A549 (cell line): ENCODE results near the gene PIP4K2A.

Experiments used
- EHMT2 ChIP-seq: fragments of 200-600 bp; sonication (generic); IDR thresholded peaks from 2 replicates; pipeline ENCODE4 v1.6.1; 2016; ENCODE audit warnings: antibody characterized with exemption, low read depth, mild to moderate bottlenecking, moderate library complexity
- HDAC2 ChIP-seq: fragments of 200-600 bp; sonication (generic); IDR thresholded peaks from 2 replicates; pipeline ENCODE4 v1.6.1; 2016
- JUN ChIP-seq, 2 experiments: fragments of >200 bp; sonication (Bioruptor Twin); formaldehyde crosslinking; IDR thresholded peaks; 2 replicates in 1 of 2; 3 replicates in 1 of 2; pipeline ENCODE4 v1.6.1; 2016 to 2017
- JUNB ChIP-seq: fragments of >200 bp; sonication (Bioruptor Twin); formaldehyde crosslinking; IDR thresholded peaks from 2 replicates; pipeline ENCODE4 v1.6.1; 2016
- MAZ ChIP-seq: fragments of 150-350 bp; IDR thresholded peaks from 2 replicates; pipeline ENCODE4 v1.6.1; 2014; ENCODE audit warnings: antibody characterized with exemption, low read depth, low read length, borderline replicate concordance
- MYC ChIP-seq: IDR thresholded peaks from 2 replicates; pipeline ENCODE4 v1.6.1; 2012; ENCODE audit warnings: mild to moderate bottlenecking, inconsistent platforms, low read length, improper control_type of control experiment, borderline replicate concordance
- POLR2A ChIP-seq: IDR thresholded peaks from 2 replicates; pipeline ENCODE4 v1.6.1; 2012; ENCODE audit warnings: mild to moderate bottlenecking, low read length
- RFX5 ChIP-seq: fragments of 450-650 bp; IDR thresholded peaks from 2 replicates; pipeline ENCODE4 v1.7.1; 2014; ENCODE audit warnings: antibody characterized with exemption, mild to moderate bottlenecking, moderate library complexity
- TF ChIP-seq, protein P1 (sequence below): fragments of >200 bp; sonication (Bioruptor Twin); formaldehyde crosslinking; IDR thresholded peaks from 3 replicates; pipeline ENCODE4 v1.5.1; 2016
- TF ChIP-seq, protein P2 (sequence below): fragments of 450-650 bp; IDR thresholded peaks from 2 replicates; pipeline ENCODE4 v1.6.1; 2014; ENCODE audit warnings: antibody characterized with exemption
- TF ChIP-seq, protein P3 (sequence below): fragments of 200-600 bp; sonication (generic); IDR thresholded peaks from 2 replicates; pipeline ENCODE4 v1.6.1; 2016; ENCODE audit warnings: antibody characterized with exemption, mild to moderate bottlenecking, moderate library complexity
- TF ChIP-seq, protein P4 (sequence below): IDR thresholded peaks from 2 replicates; pipeline ENCODE4 v1.6.1; 2012

DNA sequence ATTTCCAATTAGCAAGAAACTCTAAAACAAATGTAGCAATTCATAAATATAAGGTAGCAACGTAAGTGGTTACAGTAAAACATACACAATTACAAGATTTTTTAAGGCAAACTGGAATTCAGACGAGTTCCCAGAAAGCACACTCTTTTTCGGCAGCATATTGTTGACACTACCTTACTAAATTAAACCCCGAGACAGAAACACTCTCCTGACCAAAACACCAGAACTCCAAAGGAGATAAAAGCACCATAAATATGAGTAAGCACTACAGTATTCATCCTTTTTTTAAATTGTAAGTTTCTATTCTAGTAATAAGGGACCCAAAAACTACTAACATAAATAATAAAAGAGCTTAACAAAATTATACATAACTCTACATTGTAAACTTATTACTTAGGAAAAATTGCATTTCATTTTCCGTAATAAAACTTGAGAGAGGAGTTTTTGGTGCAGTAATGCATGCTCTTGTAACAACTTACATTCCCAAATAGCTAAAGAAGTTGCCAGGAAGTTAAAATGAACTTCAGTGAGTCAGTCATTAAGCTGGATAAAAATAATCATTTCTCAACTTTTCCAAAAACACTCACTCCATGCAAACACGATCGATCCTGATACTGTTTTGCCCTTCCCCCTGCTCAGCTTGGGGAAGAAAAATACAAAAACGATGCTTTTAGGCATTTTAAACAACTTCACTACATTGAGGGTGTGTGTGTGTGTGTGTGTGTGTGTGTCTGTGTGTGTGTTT is 2.0 kb downstream of the PIP4K2A start:
- TF ChIP-seq, protein P1, sequence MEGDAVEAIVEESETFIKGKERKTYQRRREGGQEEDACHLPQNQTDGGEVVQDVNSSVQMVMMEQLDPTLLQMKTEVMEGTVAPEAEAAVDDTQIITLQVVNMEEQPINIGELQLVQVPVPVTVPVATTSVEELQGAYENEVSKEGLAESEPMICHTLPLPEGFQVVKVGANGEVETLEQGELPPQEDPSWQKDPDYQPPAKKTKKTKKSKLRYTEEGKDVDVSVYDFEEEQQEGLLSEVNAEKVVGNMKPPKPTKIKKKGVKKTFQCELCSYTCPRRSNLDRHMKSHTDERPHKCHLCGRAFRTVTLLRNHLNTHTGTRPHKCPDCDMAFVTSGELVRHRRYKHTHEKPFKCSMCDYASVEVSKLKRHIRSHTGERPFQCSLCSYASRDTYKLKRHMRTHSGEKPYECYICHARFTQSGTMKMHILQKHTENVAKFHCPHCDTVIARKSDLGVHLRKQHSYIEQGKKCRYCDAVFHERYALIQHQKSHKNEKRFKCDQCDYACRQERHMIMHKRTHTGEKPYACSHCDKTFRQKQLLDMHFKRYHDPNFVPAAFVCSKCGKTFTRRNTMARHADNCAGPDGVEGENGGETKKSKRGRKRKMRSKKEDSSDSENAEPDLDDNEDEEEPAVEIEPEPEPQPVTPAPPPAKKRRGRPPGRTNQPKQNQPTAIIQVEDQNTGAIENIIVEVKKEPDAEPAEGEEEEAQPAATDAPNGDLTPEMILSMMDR: no peak
- TF ChIP-seq, protein P2, sequence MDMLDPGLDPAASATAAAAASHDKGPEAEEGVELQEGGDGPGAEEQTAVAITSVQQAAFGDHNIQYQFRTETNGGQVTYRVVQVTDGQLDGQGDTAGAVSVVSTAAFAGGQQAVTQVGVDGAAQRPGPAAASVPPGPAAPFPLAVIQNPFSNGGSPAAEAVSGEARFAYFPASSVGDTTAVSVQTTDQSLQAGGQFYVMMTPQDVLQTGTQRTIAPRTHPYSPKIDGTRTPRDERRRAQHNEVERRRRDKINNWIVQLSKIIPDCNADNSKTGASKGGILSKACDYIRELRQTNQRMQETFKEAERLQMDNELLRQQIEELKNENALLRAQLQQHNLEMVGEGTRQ: no peak
- TF ChIP-seq EHMT2: no peak
- TF ChIP-seq, protein P3, sequence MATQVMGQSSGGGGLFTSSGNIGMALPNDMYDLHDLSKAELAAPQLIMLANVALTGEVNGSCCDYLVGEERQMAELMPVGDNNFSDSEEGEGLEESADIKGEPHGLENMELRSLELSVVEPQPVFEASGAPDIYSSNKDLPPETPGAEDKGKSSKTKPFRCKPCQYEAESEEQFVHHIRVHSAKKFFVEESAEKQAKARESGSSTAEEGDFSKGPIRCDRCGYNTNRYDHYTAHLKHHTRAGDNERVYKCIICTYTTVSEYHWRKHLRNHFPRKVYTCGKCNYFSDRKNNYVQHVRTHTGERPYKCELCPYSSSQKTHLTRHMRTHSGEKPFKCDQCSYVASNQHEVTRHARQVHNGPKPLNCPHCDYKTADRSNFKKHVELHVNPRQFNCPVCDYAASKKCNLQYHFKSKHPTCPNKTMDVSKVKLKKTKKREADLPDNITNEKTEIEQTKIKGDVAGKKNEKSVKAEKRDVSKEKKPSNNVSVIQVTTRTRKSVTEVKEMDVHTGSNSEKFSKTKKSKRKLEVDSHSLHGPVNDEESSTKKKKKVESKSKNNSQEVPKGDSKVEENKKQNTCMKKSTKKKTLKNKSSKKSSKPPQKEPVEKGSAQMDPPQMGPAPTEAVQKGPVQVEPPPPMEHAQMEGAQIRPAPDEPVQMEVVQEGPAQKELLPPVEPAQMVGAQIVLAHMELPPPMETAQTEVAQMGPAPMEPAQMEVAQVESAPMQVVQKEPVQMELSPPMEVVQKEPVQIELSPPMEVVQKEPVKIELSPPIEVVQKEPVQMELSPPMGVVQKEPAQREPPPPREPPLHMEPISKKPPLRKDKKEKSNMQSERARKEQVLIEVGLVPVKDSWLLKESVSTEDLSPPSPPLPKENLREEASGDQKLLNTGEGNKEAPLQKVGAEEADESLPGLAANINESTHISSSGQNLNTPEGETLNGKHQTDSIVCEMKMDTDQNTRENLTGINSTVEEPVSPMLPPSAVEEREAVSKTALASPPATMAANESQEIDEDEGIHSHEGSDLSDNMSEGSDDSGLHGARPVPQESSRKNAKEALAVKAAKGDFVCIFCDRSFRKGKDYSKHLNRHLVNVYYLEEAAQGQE: no peak
- TF ChIP-seq JUN (IDR thresholded peaks at IDR 0.05): no peak
- TF ChIP-seq MYC: no peak
- no peak for TF ChIP-seq HDAC2
- no peak for TF ChIP-seq MAZ
- no peak for TF ChIP-seq JUNB
- TF ChIP-seq POLR2A: no peak
- TF ChIP-seq RFX5: no peak
- TF ChIP-seq, protein P4, sequence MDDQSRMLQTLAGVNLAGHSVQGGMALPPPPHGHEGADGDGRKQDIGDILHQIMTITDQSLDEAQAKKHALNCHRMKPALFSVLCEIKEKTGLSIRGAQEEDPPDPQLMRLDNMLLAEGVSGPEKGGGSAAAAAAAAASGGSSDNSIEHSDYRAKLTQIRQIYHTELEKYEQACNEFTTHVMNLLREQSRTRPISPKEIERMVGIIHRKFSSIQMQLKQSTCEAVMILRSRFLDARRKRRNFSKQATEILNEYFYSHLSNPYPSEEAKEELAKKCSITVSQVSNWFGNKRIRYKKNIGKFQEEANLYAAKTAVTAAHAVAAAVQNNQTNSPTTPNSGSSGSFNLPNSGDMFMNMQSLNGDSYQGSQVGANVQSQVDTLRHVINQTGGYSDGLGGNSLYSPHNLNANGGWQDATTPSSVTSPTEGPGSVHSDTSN: no peak
